GM12801 (cell line): Measurements from ENCODE around the gene SH3RF1.

Experiments
- CTCF ChIP-seq: IDR thresholded peaks from one replicate; pipeline ENCODE4 v1.5.1; 2011; ENCODE audit warnings: control low read depth; ENCODE audit not compliant: insufficient read length; ENCODE audit errors: extremely low read depth

Gene SH3RF1

GRCh38 chr4:169200361-169201030 is 70.3 kb downstream of the SH3RF1 start:
- TF ChIP-seq CTCF = no peak

GRCh38 chr4:169199184-169199583 is 71.6 kb downstream of the SH3RF1 start:
- no peak for TF ChIP-seq CTCF

DNA sequence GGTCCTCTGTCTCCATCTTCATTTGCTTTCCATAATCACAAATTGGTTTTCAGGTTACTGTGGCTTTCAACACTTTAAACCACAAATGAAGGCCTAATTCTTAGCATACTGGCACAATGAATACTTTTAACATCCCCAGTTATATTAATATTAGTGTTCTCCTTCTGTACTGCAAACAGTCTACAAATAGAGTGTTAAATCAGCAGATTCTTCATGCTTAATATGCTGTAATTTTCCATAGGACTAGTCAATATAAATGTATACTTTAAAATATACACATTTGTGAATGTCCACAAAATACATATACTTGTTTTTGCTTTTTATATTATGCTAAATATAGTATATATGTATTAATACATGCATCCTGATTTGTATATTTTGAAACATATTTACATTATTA is 72.6 kb downstream of the SH3RF1 start:
- no peak for TF ChIP-seq CTCF

GRCh38 chr4:169195032-169195431 is 75.7 kb downstream of the SH3RF1 start:
- TF ChIP-seq CTCF = no peak

- TF ChIP-seq CTCF = no peak
Observed at GRCh38 chr4:169189372-169189771, 81.4 kb downstream of the SH3RF1 start.

DNA sequence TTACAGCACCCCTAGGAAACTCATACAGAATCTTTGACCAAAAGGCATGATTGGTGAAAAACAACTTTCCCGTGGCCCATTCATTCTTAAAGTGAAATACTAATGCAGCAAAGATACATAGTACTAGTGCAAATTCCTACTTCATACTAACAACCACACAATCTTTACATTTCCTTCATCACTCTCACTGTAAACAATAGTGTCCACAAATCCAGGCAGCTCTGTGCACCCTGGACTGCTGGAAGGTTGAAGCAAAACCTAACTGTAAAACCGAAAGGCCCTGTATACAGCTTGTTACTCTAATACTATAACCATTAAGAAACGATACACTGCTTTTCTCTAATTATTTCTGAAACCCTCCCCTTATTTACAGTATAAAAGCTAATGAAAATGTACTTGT is 82.6 kb downstream of the SH3RF1 start:
- no peak for TF ChIP-seq CTCF

DNA sequence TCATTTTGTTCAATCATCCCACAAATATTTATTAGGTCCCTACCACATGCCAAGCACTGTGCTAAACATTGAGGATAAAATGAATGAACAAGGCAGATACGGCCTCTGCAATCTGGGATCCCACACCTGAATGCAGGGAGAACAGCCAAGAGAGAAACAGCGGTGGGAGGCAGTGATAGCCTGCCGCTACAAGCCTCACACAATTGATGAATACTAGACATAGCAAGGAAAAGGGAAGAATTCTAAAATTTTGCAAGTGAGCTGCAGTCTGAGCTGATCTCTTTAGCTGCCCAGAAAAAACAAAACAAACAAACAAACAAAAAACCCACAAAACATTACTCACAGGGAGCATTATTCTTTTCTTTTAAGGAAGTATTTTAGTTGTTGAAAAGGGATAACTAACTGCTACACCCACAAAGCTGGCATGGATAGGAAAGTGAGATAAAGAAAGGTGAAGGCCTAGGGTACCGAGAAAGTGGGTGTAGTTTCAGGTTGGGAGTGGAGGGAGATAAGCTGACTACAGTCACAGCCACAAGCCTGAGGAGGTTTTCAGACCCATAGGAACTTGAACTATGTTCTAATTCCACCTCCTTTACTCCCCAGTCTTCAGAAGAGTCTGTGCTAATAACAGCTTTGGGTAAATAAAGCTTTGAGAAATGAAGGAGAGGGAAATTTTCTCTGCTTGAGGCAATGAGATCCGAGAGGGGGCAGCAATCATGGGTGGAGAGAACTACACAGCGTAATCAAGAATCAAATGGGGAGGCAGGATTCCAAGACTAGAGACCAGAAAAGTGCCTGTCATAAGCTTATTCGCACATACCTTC is 85.4 kb downstream of the SH3RF1 start:
- no peak for TF ChIP-seq CTCF
